Colonic mucosa (tissue), 4 donors: ENCODE measurements around the gene POLR2E. TPM values are rescaled to one million over a fixed set of nuclear protein-coding genes. Genes with fewer than 3 reads are reported as not detected.
A peak's percentile ranks its signal among the peaks of the same experiment; 100 is the strongest.

Experiments used
- DNase-seq: peaks from one replicate; pipeline ENCODE4 v3.0.0-alpha.2; 2020
- H3K27ac ChIP-seq: fragments of 200-600 bp; one replicate; pipeline ENCODE4 v1.8.0; 2021
- H3K27me3 ChIP-seq: fragments of 200-600 bp; one replicate; pipeline ENCODE4 v1.8.0; 2021
- H3K36me3 ChIP-seq: fragments of 200-600 bp; one replicate; pipeline ENCODE4 v1.8.0; 2021
- H3K4me1 ChIP-seq: fragments of 200-600 bp; one replicate; pipeline ENCODE4 v1.8.0; 2021; ENCODE audit warnings: mild to moderate bottlenecking
- H3K4me3 ChIP-seq: fragments of 200-600 bp; one replicate; pipeline ENCODE4 v1.8.0; 2021
- H3K9ac ChIP-seq, 2 donors: one replicate each; pipeline ENCODE4 v1.7.0; 2013; ENCODE audit warnings: control low read depth in 2 of 2, low read depth in 2 of 2, low read length in 2 of 2
- H3K9me3 ChIP-seq: fragments of 200-600 bp; one replicate; pipeline ENCODE4 v1.8.0; 2021
- CTCF ChIP-seq: fragments of 200-600 bp; IDR thresholded peaks from one replicate; pipeline ENCODE4 v1.8.0; 2022; ENCODE audit warnings: antibody characterized with exemption, mild to moderate bottlenecking
- intact Hi-C: fragments of 100-400 bp; cut with DNase I; formaldehyde crosslinking; loops from one replicate; pipeline ENCODE4 v1.14.1; 2022
- total RNA-seq, 2 donors: library from RNA; stranded (reverse); fragmentation: NEBNext Ultra II Directional in 1 of 2; extraction: Animal tissue kit (Norgen Biotek cat#: 25700) in 1 of 2; gene quantifications; one replicate each; pipeline ENCODE4 v1.2.1, GENCODE V29; 2021
- donor health status: healthy.
- donor health status: DM: no; HTN: no; CAD: no.
- donor health status: DM: no; HTN: no; CAD: no.

Gene POLR2E
- total RNA-seq, 2 donors from 2014 or later, result 135 to 245 TPM

- DNase-seq, result peak; percentile 33
- intact Hi-C loops, result no loop called here
Observed at GRCh38 chr19:1042689-1043511, 52.3 kb downstream of the POLR2E start.

GRCh38 chr19:1041835-1042685, 53.1 kb downstream of the POLR2E start:
- no peaks in the 10 kb centered on the region for H3K9me3 ChIP-seq
- H3K9ac ChIP-seq, result peak overlapping the region; percentile 64 to 70
- H3K27me3 ChIP-seq, result no peaks in the 10 kb centered on the region
- peaks cover 23% of the 10 kb centered on the region for H3K4me1 ChIP-seq
- no peak for TF ChIP-seq CTCF
- intact Hi-C loops, result no loop called here
- no peaks in the 10 kb centered on the region for H3K36me3 ChIP-seq
- DNase-seq, result peak; percentile 82
- H3K27ac ChIP-seq, result peak overlapping the region; percentile 76
- H3K4me3 ChIP-seq, result peak overlapping the region; percentile 52

More at GRCh38 chr19:1042689-1043511, 52.3 kb downstream of the POLR2E start:
- TF ChIP-seq CTCF, result no peak
- Histone ChIP-seq H3K4me3 (no peak overlapping the region), H3K27me3 (no peaks in the 10 kb centered on the region), H3K9ac (peak overlapping the region; percentile 38 to 64), H3K36me3 (no peaks in the 10 kb centered on the region), H3K27ac (peak overlapping the region; percentile 76), H3K4me1 (peaks cover 19% of the 10 kb centered on the region), H3K9me3 (no peaks in the 10 kb centered on the region)

GRCh38 chr19:1041272-1041834, 53.8 kb downstream of the POLR2E start:
- no peak for TF ChIP-seq CTCF
- peaks cover 23% of the 10 kb centered on the region for H3K4me1 ChIP-seq
- DNase-seq, result no peak
- H3K36me3 ChIP-seq, result no peaks in the 10 kb centered on the region
- no peaks in the 10 kb centered on the region for H3K27me3 ChIP-seq
- peak overlapping the region; percentile 64 to 70 for H3K9ac ChIP-seq
- peak overlapping the region; percentile 76 for H3K27ac ChIP-seq
- peak overlapping the region; percentile 52 for H3K4me3 ChIP-seq
- intact Hi-C loops, result no loop called here
- H3K9me3 ChIP-seq, result no peaks in the 10 kb centered on the region

- peak; percentile 95 for DNase-seq
- TF ChIP-seq CTCF, result no peak
Observed at GRCh38 chr19:1040476-1041271, 54.5 kb downstream of the POLR2E start.

More at GRCh38 chr19:1040476-1041271, 54.5 kb downstream of the POLR2E start:
- H3K4me3 ChIP-seq, result peak overlapping the region; percentile 52
- H3K36me3 ChIP-seq, result no peaks in the 10 kb centered on the region
- peaks cover 23% of the 10 kb centered on the region for H3K4me1 ChIP-seq
- no peaks in the 10 kb centered on the region for H3K9me3 ChIP-seq
- intact Hi-C loops, result no loop called here
- H3K9ac ChIP-seq, result peak overlapping the region; percentile 74 to 86
- no peaks in the 10 kb centered on the region for H3K27me3 ChIP-seq
- H3K27ac ChIP-seq, result peak overlapping the region; percentile 76
